Common myeloid progenitor, CD34-positive (primary cell): ENCODE data around the gene SIMC1.

Experiments used
- CTCF ChIA-PET: fragments of 350-600 bp; sonication (Branson Sonifier 250); formaldehyde crosslinking; loops from one replicate; lab custom pipeline; 2021; ENCODE audit warnings: antibody characterized with exemption; lab: Charles Lee
- POLR2A ChIA-PET: fragments of 350-600 bp; sonication (Branson Sonifier 250); formaldehyde crosslinking; loops from one replicate; lab custom pipeline; 2021; ENCODE audit warnings: antibody characterized with exemption; lab: Charles Lee
- DNase-seq, 3 donors: peaks; one replicate each; pipeline versions ENCODE4 v3.0.0 to v3.0.0-alpha.2; 2013
- H3K27ac ChIP-seq, 2 experiments: 1 replicate in 1 of 2; 2 replicates in 1 of 2; pipeline ENCODE4 v1.7.0; 2013; ENCODE audit warnings: inconsistent platforms in 2 of 2, low read length in 2 of 2, mild to moderate bottlenecking in 2 of 2, low read depth in 1 of 2, moderate library complexity in 1 of 2; ENCODE audit not compliant: severe bottlenecking in 2 of 2, insufficient read depth in 1 of 2, poor library complexity in 1 of 2
- H3K27me3 ChIP-seq, 5 experiments: replicated peaks in 2 of 5; 1 replicate in 3 of 5; 2 replicates in 2 of 5; pipeline versions ENCODE4 v1.6.1 to v1.7.0; 2013; ENCODE audit warnings: low read length in 4 of 5, mild to moderate bottlenecking in 2 of 5, moderate library complexity in 2 of 5, inconsistent platforms in 1 of 5; ENCODE audit not compliant: insufficient read depth in 5 of 5, control insufficient read depth in 4 of 5
- H3K36me3 ChIP-seq, 4 experiments: 1 replicate in 2 of 4; 2 replicates in 2 of 4; pipeline versions ENCODE4 v1.6.1 to v1.7.0; 2013; ENCODE audit warnings: low read length in 3 of 4, control low read depth in 1 of 4, mild to moderate bottlenecking in 1 of 4; ENCODE audit not compliant: control insufficient read depth in 4 of 4, insufficient read depth in 4 of 4
- H3K4me1 ChIP-seq, 4 experiments: 1 replicate in 3 of 4; 2 replicates in 1 of 4; pipeline versions ENCODE4 v1.6.1 to v1.7.1; 2013; ENCODE audit warnings: low read length in 3 of 4, mild to moderate bottlenecking in 3 of 4, control low read depth in 1 of 4, inconsistent platforms in 1 of 4, moderate library complexity in 1 of 4; ENCODE audit not compliant: control insufficient read depth in 4 of 4, insufficient read depth in 4 of 4; ENCODE audit errors: control extremely low read depth in 1 of 4
- H3K4me3 ChIP-seq, 7 experiments: 1 replicate in 4 of 7; 2 replicates in 3 of 7; pipeline versions ENCODE4 v1.5.1 to v1.7.0; 2013; ENCODE audit warnings: mild to moderate bottlenecking in 7 of 7, low read length in 6 of 7, moderate library complexity in 6 of 7, inconsistent platforms in 2 of 7, low read depth in 2 of 7, control low read depth in 1 of 7; ENCODE audit not compliant: insufficient read depth in 4 of 7, control insufficient read depth in 1 of 7; ENCODE audit errors: extremely low read depth in 1 of 7
- H3K9me3 ChIP-seq, 5 experiments: 1 replicate in 4 of 5; 2 replicates in 1 of 5; pipeline versions ENCODE4 v1.6.1 to v1.7.1; 2013; ENCODE audit warnings: low read length in 4 of 5, mild to moderate bottlenecking in 2 of 5, inconsistent platforms in 1 of 5, low read depth in 1 of 5, moderate library complexity in 1 of 5; ENCODE audit not compliant: control insufficient read depth in 4 of 5, insufficient read depth in 2 of 5; ENCODE audit errors: control extremely low read depth in 1 of 5
- WGBS: methylation state at CpG from one replicate; pipeline ENCODE4 v1.1.5; 2013; ENCODE audit not compliant: insufficient coverage; 5-methylcytosine and 5-hydroxymethylcytosine counted together

Gene SIMC1

GRCh38 chr5:176383248-176383905 is 145.2 kb downstream of the SIMC1 start:
- POLR2A ChIA-PET = interaction anchor here (0.8 kb wide), 1 partner anchor 153 kb away, joined by 4 read pairs; the partner anchor contains the start of gene RNF44

GRCh38 chr5:176383961-176384360 is 145.7 kb downstream of the SIMC1 start:
- CTCF ChIA-PET = interaction anchor here (1.4 kb wide), 1 partner anchor 9 kb away, joined by 4 read pairs; no protein-coding TSS in a partner anchor
- POLR2A ChIA-PET = interaction anchor here (0.5 to 0.8 kb wide), 2 partner anchors 14 to 153 kb away, joined by 3 to 4 read pairs; partner anchors contain the start of gene RNF44
- no peak overlapping the region for H3K27ac ChIP-seq
- H3K9me3 ChIP-seq = no peaks in the 10 kb centered on the region
- WGBS = 92% methylated on average over 5 of the region's 9 CpGs
- DNase-seq = no peak
- H3K4me1 ChIP-seq = peaks cover 4 to 24% (median 16%) of the 10 kb centered on the region in 4 experiments
- peaks cover 21 to 59% (median 53%) of the 10 kb centered on the region in 4 experiments for H3K36me3 ChIP-seq
- no peaks in the 10 kb centered on the region for H3K27me3 ChIP-seq
- no peak overlapping the region for H3K4me3 ChIP-seq

More at GRCh38 chr5:176383248-176383905, 145.2 kb downstream of the SIMC1 start:
- no peak for DNase-seq
- Histone ChIP-seq H3K4me1 (peaks cover 4 to 24% (median 16%) of the 10 kb centered on the region in 4 experiments), H3K4me3 (no peak overlapping the region), H3K9me3 (no peaks in the 10 kb centered on the region), H3K27me3 (no peaks in the 10 kb centered on the region), H3K36me3 (peaks cover 21 to 59% (median 53%) of the 10 kb centered on the region in 4 experiments), H3K27ac (no peak overlapping the region)
- CTCF ChIA-PET = no interaction called here
- WGBS = 98% methylated on average over 9 of the region's 15 CpGs

GRCh38 chr5:176384366-176384930 is 146.2 kb downstream of the SIMC1 start:
- Histone ChIP-seq H3K4me3 (no peak overlapping the region), H3K4me1 (peaks cover 4 to 26% (median 18%) of the 10 kb centered on the region in 4 experiments), H3K9me3 (no peaks in the 10 kb centered on the region), H3K27me3 (no peaks in the 10 kb centered on the region), H3K27ac (no peak overlapping the region), H3K36me3 (peaks cover 21 to 59% (median 53%) of the 10 kb centered on the region in 4 experiments)
- no peak for DNase-seq
- POLR2A ChIA-PET = interaction anchor here (0.5 kb wide), 1 partner anchor 14 kb away, joined by 3 read pairs; no protein-coding TSS in a partner anchor
- 91% methylated on average over 7 of the region's 8 CpGs for WGBS
- CTCF ChIA-PET = interaction anchor here (1.3 to 1.4 kb wide), 2 partner anchors 10 to 22 kb away, joined by 4 read pairs; partner anchors contain the start of gene KIAA1191

- no peak for DNase-seq
- H3K4me3 ChIP-seq = no peak overlapping the region
- 93% methylated on average over 11 of the region's 12 CpGs for WGBS
- ChIA-PET POLR2A (interaction anchor here (0.6 kb wide), 1 partner anchor 282 kb away, joined by 7 read pairs; no protein-coding TSS in a partner anchor), CTCF (interaction anchor here (1.3 to 1.4 kb wide), 2 partner anchors 10 to 23 kb away, joined by 4 read pairs; partner anchors contain the start of gene KIAA1191)
- H3K36me3 ChIP-seq = peaks cover 21 to 59% (median 53%) of the 10 kb centered on the region in 4 experiments
- H3K4me1 ChIP-seq = peaks cover 4 to 28% (median 20%) of the 10 kb centered on the region in 4 experiments
- no peaks in the 10 kb centered on the region for H3K27me3 ChIP-seq
- H3K27ac ChIP-seq = no peak overlapping the region
- H3K9me3 ChIP-seq = no peaks in the 10 kb centered on the region
Measured at GRCh38 chr5:176384991-176385390, 146.8 kb downstream of the SIMC1 start.

- H3K36me3 ChIP-seq = peaks cover 20 to 62% (median 48%) of the 10 kb centered on the region in 4 experiments
- ChIA-PET POLR2A (interaction anchor here (0.9 kb wide), 1 partner anchor 24 kb away, joined by 5 read pairs; no protein-coding TSS in a partner anchor), CTCF (interaction anchor here (1.2 kb wide), 1 partner anchor 25 kb away, joined by 3 read pairs; the partner anchor contains the start of gene KIAA1191)
- no peaks in the 10 kb centered on the region for H3K9me3 ChIP-seq
- H3K4me3 ChIP-seq = peak overlapping the region in 2 of 7 experiments; percentile 4 to 85
- DNase-seq = no peak
- no CpG with 5 or more reads among the region's 1 CpG for WGBS
- H3K27me3 ChIP-seq = no peaks in the 10 kb centered on the region
- H3K27ac ChIP-seq = no peak overlapping the region
- H3K4me1 ChIP-seq = peaks cover 4 to 30% (median 22%) of the 10 kb centered on the region in 4 experiments
Measured at GRCh38 chr5:176386491-176386890, 148.3 kb downstream of the SIMC1 start.

- Histone ChIP-seq H3K4me3 (peak overlapping the region in 6 of 7 experiments; percentile 81 to 94 (median 86)), H3K36me3 (peaks cover 16 to 57% (median 41%) of the 10 kb centered on the region in 4 experiments), H3K9me3 (no peaks in the 10 kb centered on the region), H3K27ac (peak overlapping the region; percentile 21 to 94), H3K4me1 (peaks cover 4 to 39% (median 22%) of the 10 kb centered on the region in 4 experiments), H3K27me3 (no peaks in the 10 kb centered on the region)
- 46% methylated on average over 8 of the region's 8 CpGs for WGBS
- peak in 1 of 3 donors; percentile 15 for DNase-seq
- ChIA-PET POLR2A (interaction anchor here (0.9 kb wide), 1 partner anchor 25 kb away, joined by 3 read pairs; no protein-coding TSS in a partner anchor), CTCF (interaction anchor here (0.5 to 1.2 kb wide), 2 partner anchors 17 to 26 kb away, joined by 3 read pairs; partner anchors contain the start of gene KIAA1191)
Measured at GRCh38 chr5:176387384-176387925, 149.2 kb downstream of the SIMC1 start.
